Fibroblast of skin of right quadriceps (primary cell): ENCODE measurements around the gene SPPL3.
"Not testable (repeated sequence)": the region's sequence is repeated elsewhere in the genome, so short reads cannot be mapped to it uniquely, and the experiment has no call there.

Experiments
- DNase-seq: peaks from one replicate; pipeline ENCODE4 v3.0.0-alpha.2; 2013

SPPL3 gene

DNA sequence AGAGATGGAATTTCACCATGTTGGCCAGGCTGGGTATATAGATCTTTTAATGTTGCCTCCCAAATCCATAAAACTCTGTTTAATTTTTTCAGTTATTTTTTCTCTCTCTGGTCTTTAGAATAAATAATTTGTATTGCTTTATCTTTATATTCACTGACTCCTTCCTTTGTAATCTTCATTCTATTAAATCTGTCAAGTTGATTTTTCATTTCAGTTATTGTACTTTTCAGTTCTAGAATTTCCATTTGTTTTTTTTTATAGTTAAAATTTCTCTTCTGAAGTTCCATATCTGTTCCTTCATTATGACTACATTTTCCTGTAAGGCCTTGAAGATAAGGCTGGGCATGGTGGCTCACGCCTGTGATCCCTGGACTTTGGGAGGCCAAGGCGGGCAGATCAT is 13.6 kb upstream of the SPPL3 start:
- DNase-seq, result no peak

DNA sequence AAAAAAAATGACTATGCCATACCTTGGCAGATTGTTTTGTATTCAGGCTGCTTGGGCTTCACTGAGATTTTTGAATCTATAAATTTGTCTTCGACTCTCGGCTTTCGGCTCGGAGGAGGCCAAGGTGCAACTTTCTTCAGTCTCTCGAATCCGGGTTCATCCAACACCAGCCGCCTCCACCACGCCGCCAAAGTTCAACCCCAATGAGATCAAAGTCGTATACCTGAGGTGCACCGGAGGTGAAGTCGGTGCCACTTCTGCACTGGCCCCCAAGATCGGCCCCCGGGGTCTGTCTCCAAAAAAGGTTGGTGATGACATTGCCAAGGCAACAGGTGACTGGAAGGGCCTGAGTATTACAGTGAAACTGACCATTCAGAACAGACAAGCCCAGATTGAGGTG is 12.4 kb upstream of the SPPL3 start:
- DNase-seq, result no peak

DNA sequence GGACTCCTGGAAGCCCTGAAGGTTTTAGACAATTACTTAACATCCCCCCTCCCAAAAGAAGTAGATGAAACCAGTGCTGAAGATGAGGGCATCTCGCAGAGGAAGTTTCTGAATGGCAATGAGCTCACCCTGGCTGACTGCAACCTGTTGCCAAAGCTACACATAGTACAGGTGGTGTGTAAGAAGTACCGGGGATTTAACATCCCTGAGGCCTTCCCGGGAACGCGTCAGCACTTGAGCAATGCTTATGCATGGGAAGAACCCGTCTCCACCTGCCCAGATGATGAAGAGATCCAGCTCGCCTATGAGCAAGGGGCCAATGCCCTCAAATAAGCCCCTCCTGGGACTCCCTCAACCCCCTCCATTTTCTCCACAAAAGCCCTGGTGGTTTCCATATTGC is 10.6 kb upstream of the SPPL3 start:
- DNase-seq, result no peak

GRCh38 chr12:120909633-120910298 is 5.6 kb upstream of the SPPL3 start:
- no peak for DNase-seq

GRCh38 chr12:120905856-120906384 is 1.8 kb upstream of the SPPL3 start:
- no peak for DNase-seq

GRCh38 chr12:120903412-120904196 is 554 bp downstream of the SPPL3 start:
- DNase-seq, result no peak

GRCh38 chr12:120902846-120903411 is 1.2 kb downstream of the SPPL3 start:
- DNase-seq, result no peak

- no peak for DNase-seq
Observed at GRCh38 chr12:120901818-120902217, 2.3 kb downstream of the SPPL3 start.

DNA sequence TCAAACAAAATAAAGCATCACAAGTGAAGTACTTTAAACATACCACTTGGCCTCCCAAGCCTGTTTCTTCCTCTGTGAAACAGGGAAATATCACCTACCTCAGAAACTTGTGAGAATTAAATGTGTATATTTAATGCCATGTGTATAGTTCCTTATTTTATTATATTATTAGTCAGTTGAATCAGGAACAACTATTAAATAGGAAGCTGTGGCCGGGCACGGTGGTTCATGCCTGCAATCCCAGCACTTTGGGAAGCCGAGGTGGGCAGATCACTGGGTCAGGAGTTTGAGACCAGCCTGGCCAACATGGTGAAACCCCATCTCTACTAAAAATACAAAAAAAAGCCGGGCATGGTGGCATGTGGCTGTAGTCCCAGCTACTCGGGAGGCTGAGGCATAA is 3.1 kb downstream of the SPPL3 start:
- not testable (repeated sequence) for DNase-seq

GRCh38 chr12:120895532-120895931 is 8.6 kb downstream of the SPPL3 start:
- DNase-seq, result no peak

DNA sequence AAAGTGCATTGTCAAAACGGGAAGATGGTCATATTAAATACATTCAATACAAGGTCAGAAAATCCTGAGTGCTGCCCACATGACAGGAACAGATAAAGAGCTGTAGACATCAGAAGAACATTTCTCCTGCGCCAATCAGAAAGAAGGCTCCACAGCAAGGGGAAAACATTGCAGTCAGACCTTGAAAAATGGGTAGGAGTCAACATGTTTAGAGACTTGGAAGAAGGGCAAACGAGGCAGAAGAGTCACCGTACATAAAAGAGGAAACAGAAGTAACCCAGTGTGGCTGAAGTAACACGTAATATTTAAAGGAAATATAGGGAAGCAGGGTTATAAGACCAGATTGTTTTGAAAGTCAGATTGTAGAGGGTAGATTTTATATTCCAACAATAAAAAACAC is 11.9 kb downstream of the SPPL3 start:
- no peak for DNase-seq

DNA sequence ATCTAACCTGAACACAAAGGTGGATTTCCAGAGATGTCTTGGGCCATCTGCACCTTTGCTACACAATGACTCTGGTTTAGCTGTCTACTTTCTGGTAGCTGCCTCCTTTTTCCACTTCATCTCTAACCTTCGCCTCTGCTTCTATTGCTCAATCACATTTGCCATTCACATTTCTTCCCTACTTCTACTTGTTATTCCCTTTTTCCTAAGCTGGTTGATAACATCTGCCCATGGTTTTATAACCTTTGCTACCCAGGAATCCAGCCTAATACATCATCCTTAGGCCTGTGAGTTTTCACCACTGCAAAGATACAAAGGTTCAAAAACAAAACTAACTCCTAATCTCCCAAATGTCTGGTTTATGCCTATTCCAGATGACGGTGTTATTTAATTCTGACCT is 13.2 kb downstream of the SPPL3 start:
- no peak for DNase-seq

- no peak for DNase-seq
Observed at GRCh38 chr12:120887253-120888043, 16.7 kb downstream of the SPPL3 start.

DNA sequence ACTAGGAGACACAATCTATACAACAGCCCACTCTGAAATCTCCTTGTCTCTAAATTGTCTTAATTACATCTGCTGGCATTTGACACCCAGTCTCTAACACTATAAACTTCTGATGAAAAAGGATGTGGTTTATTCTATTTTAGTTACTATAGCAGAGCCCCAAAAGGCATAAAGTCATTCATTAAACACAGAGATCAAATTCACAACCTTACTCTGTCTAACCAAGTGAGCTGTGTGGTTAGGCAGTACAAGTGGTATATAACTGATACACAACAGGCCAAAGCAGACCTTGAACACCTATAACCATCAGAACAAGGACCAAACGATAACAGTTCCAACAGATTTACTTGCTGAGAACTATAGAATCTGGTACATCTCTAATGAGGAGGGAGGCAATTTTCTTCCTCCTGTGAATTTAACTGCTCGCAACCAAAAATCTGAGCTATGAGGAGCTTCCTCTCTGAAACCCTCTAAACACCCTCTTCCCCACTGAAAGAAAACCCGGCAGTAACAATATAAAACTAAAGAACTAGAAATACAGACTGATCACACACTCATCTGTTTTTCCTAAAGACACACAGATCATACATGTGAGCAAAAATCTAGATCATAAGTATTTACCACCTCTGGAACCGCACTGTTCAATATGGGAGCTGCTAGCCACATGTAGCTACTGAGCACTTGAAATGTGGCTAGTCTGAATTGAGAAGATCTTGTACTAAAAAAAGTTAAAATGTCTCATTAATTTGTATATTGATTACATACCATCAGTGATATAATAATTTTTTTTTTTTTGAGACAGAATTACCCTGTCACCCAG is 17.7 kb downstream of the SPPL3 start:
- DNase-seq, result no peak

DNA sequence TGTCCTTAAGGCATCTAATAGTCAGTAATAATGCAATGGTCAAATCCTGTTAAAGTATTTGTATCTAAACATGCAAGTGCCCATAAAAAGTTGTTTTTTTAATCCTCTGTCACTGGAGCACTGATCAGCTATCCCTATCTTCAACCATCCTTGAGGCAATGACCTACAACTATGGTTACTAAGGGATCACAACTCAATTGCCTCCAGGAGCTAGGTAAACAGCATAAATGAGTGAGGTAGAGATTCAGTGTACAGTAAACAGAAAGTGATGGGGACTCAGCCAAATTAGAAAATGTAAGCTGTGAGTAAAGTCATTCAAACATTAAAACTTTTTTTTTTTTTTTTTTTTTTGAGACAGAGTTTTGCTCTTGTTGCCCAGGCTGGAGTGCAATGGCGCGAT is 18.6 kb downstream of the SPPL3 start:
- no peak for DNase-seq

- no peak for DNase-seq
Observed at GRCh38 chr12:120884644-120885043, 19.5 kb downstream of the SPPL3 start.

- no peak for DNase-seq
Observed at GRCh38 chr12:120882055-120882555, 22.1 kb downstream of the SPPL3 start.

DNA sequence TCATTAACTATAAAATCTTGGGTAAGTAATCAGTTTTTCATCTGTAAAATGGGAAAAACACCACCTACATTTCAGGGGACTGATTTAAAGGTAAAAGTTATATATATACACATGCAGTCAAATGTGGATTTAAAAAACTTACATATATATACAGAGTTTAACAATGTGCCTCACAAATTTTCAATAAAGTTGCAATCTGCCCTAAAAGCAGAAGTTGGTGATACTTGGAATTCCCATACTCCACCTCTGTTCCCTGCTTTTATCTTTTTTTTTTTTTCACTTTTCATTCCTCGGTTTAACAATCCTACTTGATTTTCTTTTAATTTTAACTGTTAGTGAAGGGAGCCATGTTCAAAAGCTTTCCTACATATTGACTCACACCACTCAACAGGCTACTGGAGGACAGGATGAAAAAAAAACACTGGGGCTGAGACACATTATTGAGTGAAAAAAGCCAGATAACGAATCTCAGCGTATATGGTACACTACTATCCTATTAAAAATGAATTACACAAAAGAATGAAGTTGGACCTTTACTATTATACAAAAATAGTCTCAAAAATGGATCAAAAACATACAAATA is 24.3 kb downstream of the SPPL3 start:
- no peak for DNase-seq

DNA sequence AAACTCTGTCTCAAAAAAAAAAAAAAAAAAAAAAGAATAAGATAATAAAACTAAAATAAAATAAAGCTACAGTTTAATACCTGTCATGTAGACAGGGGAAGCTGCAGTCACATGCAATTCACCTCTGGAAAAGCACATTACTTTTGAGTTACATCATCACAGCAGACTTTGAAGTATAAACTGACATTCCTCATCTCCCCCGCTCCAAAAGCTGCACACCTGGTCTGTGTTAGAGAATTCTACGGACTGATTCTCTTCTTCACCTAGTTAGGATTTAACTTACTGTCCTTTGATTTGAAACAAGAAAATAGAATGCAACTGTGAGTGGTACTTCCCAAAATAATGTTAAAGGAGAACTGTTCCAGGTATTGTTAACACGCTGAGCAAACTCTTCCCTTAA is 25.1 kb downstream of the SPPL3 start:
- no peak for DNase-seq

DNA sequence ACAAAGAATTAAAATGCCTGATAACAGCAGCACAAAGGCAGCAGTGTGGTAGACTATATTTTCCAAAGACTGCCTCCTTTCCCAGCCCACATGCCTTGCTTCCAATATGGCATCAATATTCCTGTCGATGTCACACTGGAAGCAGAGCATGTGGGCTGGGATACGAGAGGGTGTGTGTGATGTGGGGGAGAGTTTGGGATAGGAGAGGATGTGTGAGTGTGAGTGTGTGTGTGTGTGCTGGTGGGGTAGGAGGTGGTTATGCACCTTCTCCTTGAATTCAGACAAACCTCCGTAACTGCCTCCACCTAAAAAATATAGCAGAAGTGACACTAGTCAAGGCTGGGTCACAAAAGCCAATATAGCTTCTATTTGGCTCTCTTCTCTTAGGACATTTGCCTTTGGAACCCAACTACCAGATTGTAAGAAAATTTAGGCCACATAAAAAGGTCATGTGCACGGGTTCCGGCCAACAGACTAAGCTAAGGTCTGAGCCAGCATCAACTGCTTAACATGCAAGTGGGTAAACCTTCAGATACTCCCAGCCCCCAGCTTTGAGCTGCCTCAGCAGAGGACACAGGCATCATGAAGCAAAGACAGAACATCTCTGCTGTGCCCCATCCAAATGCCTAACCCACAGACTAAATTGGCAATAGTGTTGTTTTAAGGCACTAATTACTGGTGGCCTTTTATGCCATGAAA is 29.5 kb downstream of the SPPL3 start:
- DNase-seq, result no peak

- no peak for DNase-seq
Observed at GRCh38 chr12:120873226-120873625, 30.9 kb downstream of the SPPL3 start.
